Left cardiac atrium (tissue), 4 donors: Measurements from ENCODE around the gene MLLT11. TPM values are rescaled to one million over a fixed set of nuclear protein-coding genes. Genes with fewer than 3 reads are reported as not detected.
A peak's percentile ranks its signal among the peaks of the same experiment; 100 is the strongest.
"Not testable (repeated sequence)": the region's sequence is repeated elsewhere in the genome, so short reads cannot be mapped to it uniquely, and the experiment has no call there.

Experiments used
- ATAC-seq, 2 donors: fragments of 200-7000 bp; cut with Tn5 transposase; one replicate each; pipeline ENCODE4 v1.9.1; 2020; ENCODE audit warnings: mild to moderate bottlenecking in 2 of 2, moderate library complexity in 2 of 2
- DNase-seq: peaks from one replicate; pipeline ENCODE4 v3.0.0-alpha.2; 2020
- intact Hi-C, 2 donors: fragments of 100-400 bp; cut with DNase I; formaldehyde crosslinking; loops; one replicate each; pipeline versions ENCODE4 v1.14.1 to v1.15.1; 2022 to 2023
- total RNA-seq, 2 donors: library from RNA; stranded (reverse); fragmentation: NEBNext Ultra II Directional; extraction: Animal tissue kit (Norgen Biotek cat#: 25700); gene quantifications; one replicate each; pipeline ENCODE4 v1.2.1, GENCODE V29; 2021
- donor health status: DM: no; HTN: yes; CAD: no.
- donor health status: DM: no; HTN: yes; CAD: no; lungs with severe emphysema.
- donor health status: DM: yes; HTN: yes; CAD: no.
- donor health status: Dilated cardiomyopathy.

The MLLT11 gene
- total RNA-seq, 2 donors from 2014 or later: 2.0 to 2.7 TPM

- ATAC-seq (no peak), DNase-seq (no peak)
- intact Hi-C loops: loop anchor here in 1 of 2 donors (10.0 kb wide), 1 partner anchor 47 kb away; the partner anchor contains the start of genes MINDY1 and PRUNE1
Measured at GRCh38 chr1:151051356-151052009, 8.7 kb upstream of the MLLT11 start.

GRCh38 chr1:151054971-151055547 lies 5.1 kb upstream of the MLLT11 start:
- intact Hi-C loops: loop anchor here in 1 of 2 donors (10.0 kb wide), 1 partner anchor 50 kb away; the partner anchor contains the start of genes MINDY1 and PRUNE1
- DNase-seq (no peak), ATAC-seq (no peak)

GRCh38 chr1:151055581-151055980 lies 4.6 kb upstream of the MLLT11 start:
- no peak for ATAC-seq
- no peak for DNase-seq
- intact Hi-C loops: loop anchor here in 1 of 2 donors (10.0 kb wide), 1 partner anchor 51 kb away; the partner anchor contains the start of genes MINDY1 and PRUNE1

- ATAC-seq (no peak), DNase-seq (no peak)
- intact Hi-C loops: loop anchor here in 1 of 2 donors (10.0 kb wide), 1 partner anchor 51 kb away; the partner anchor contains the start of genes MINDY1 and PRUNE1
Measured at GRCh38 chr1:151056149-151056548, 4.0 kb upstream of the MLLT11 start.

- DNase-seq: peak; percentile 37
- intact Hi-C loops: loop anchor here in 1 of 2 donors (10.0 kb wide), 1 partner anchor 54 kb away; the partner anchor contains the start of genes MINDY1 and PRUNE1
- ATAC-seq: peak; percentile 1 to 5
Measured at GRCh38 chr1:151058692-151059091, 1.5 kb upstream of the MLLT11 start.

- ATAC-seq (peak; percentile 92 to 96), DNase-seq (peak; percentile 90)
- intact Hi-C loops: loop anchor here in 1 of 2 donors (10.0 kb wide), 1 partner anchor 55 kb away; the partner anchor contains the start of genes MINDY1 and PRUNE1
Measured at GRCh38 chr1:151059109-151060006, 839 bp upstream of the MLLT11 start, which contains the start of gene CDC42SE1. CDC42SE1 (minus strand) TSS chr1:151059622; CDS start chr1:151055730, 3,892 bp downstream.

GRCh38 chr1:151060657-151061421 lies 642 bp downstream of the MLLT11 start:
- intact Hi-C loops: no loop called here
- DNase-seq: no peak
- no peak for ATAC-seq

GRCh38 chr1:151061704-151062103 lies 1.5 kb downstream of the MLLT11 start:
- ATAC-seq (no peak), DNase-seq (no peak)
- intact Hi-C loops: no loop called here

GRCh38 chr1:151062741-151063371 lies 2.7 kb downstream of the MLLT11 start:
- ATAC-seq (peak in 1 of 2 donors; percentile 41), DNase-seq (no peak)
- intact Hi-C loops: no loop called here

- no peak for ATAC-seq
Measured at GRCh38 chr1:151065089-151065645, 5.0 kb downstream of the MLLT11 start.

GRCh38 chr1:151067185-151067584 lies 7.0 kb downstream of the MLLT11 start:
- intact Hi-C loops: no loop called here
- DNase-seq (no peak), ATAC-seq (no peak)

More at GRCh38 chr1:151065089-151065645, 5.0 kb downstream of the MLLT11 start:
- intact Hi-C loops: no loop called here
- no peak for DNase-seq

- DNase-seq (no peak), ATAC-seq (no peak)
- intact Hi-C loops: no loop called here
Measured at GRCh38 chr1:151069103-151069486, 8.9 kb downstream of the MLLT11 start.

- DNase-seq (peak; percentile 95), ATAC-seq (peak; percentile 94 to 96)
- intact Hi-C loops: loop anchor here in 1 of 2 donors (2.0 kb wide), 1 partner anchor 46 kb away; no protein-coding TSS in a partner anchor
Measured at GRCh38 chr1:151070474-151071276, 10.5 kb downstream of the MLLT11 start, which contains the start of gene GABPB2. GABPB2 (plus strand) TSS chr1:151070761; CDS start chr1:151088190, 17,429 bp downstream.

GRCh38 chr1:151072224-151072623 lies 12.0 kb downstream of the MLLT11 start:
- no peak for ATAC-seq
- intact Hi-C loops: no loop called here
- no peak for DNase-seq

- intact Hi-C loops: no loop called here
Measured at GRCh38 chr1:151085953-151086559, 25.9 kb downstream of the MLLT11 start.

GRCh38 chr1:151097426-151097825 lies 37.2 kb downstream of the MLLT11 start:
- ATAC-seq, DNase-seq: not testable (repeated sequence)
- intact Hi-C loops: loop anchor here in 1 of 2 donors (5.0 kb wide), 1 partner anchor 60 kb away; the partner anchor contains the start of gene TNFAIP8L2

More at GRCh38 chr1:151085953-151086559, 25.9 kb downstream of the MLLT11 start:
- ATAC-seq (no peak), DNase-seq (no peak)
